Measurements from ENCODE around the gene TTC34.

The TTC34 gene, protein sequence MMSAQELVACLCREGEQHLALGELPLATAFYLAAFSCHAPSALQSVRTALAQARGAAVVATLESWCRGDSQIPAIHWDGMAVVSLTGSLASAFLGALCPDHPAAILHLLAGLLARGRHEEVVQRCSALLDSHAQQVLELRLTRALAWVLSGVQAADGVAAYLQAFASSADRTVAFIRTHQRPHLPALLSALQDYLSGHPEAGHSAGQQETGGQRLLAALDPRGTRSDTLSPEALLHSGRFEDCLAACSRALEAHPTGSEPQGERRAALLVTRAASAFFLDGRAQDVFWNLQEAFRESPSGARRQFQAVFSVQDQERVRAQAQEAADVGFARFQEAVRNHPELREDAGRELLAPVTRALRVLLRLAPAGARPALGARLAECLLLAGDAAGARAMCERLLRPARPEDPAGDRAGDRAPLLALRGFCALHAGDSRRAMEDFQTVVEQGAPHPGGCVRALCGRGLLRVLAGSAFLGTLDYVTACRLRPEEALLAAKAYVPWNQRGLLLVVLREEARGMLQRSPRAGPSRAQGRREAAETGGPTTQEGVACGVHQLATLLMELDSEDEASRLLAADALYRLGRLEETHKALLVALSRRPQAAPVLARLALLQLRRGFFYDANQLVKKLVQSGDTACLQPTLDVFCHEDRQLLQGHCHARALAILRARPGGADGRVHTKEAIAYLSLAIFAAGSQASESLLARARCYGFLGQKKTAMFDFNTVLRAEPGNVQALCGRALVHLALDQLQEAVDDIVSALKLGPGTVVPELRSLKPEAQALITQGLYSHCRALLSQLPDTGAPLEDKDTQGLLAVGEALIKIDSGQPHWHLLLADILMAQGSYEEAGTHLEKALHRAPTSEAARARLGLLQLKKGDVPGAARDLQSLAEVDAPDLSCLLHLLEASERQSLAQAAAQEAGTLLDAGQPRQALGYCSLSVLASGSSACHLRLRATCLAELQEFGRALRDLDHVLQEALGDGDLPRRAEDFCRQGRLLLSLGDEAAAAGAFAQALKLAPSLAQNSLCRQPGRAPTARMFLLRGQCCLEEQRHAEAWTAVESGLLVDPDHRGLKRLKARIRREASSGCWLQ

DNA sequence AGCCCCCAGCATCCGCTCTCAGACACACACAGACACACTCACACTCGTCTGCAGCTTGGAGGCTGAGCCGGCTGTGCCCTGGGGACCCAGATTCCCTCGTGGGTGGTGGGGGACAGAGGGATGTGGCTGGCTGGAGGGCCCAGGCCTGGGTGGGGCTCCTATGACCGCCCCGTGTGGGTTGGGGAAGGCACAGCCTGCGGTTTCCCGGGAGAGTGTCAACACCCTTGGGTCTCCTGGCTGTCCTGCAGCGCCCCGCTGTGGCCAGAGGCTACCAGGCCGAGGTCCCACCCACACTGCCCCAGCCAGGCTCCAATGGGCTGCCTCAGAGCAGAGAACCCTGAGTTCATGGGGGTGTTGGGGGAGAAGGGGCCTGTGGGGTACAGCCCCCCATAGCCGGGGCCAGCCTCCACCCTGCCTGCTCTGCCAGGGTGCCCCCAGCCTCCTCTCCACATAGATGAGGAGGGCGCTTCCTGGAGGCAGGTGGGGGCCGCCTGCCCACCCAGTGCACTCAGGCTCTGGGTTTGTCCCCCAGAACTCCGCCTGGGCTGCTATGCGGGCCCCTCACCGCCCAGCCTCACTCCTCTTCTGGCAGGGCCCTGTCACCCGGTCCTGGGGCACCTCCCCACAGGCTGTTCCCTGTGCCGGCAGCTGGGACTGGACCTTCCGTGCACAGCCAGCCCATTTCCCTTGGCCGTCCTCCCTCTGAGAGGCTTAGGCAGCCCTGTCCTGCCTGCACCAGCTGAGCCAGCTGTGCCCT, at the start of gene TTC34:
TSS of gene TTC34 (minus strand) at position 159 of the 757 bp plus-strand sequence. CDS start 866 bp downstream, outside the sequence.
- no peak for DNase-seq (ENCODE audit: low spot score)

DNA sequence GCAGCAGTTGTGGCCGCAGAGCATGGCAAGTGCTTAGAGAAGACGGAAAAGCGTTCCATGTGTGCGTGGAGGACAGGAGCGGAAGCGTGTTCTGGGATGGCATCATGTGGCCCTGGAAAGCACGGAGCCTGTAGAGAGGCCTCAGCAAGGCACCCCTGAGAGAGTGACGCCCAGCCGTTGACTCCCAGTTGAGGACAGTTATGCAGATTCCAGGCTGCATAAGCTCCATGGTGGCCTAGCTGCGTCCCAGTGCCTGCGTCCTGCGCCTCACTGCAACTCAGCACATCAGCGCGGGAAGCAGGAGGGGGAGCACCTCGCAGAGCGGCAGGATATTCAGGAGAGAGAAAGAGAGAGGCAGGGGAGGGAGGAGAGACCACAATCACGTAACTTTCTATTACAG, 49.0 kb upstream of the TTC34 start:
- DNase-seq (ENCODE audit: low spot score) = no peak

DNA sequence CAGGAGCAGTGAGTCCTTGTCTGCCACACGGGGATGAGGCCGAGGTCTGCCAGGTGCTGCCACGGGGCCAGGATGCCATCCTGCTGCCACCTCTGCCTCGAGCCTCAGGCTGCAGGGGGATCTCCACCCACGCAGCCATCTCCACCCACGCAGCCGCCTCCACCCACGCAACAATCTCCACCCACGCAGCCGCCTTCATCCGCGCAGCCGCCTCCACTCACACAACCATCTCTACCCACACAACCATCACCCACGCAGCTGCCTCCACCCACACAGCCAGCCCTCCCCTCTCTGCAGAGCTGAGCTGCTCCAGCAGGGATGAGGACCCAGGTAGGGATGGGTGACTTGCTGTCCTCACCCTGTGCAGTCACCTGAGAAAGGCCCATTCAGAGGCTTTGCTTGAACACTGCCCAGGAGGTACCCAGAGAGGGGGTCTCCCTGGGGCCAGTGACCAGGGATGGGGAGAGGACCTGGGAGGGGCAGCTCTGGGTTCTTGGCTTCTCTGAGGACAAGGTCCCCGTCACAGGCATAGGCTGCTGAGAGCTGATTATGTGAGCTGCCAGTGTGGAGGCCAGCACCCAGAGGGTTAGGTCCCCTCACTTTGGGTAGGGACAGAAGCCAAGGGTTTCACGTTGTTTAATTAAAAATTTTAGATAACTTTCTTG, 46.6 kb upstream of the TTC34 start:
- no peak for DNase-seq (ENCODE audit: low spot score)

- no peak for DNase-seq (ENCODE audit: low spot score)
These were observed 45.8 kb upstream of the TTC34 start for GRCh38 chr1:2847086-2847985.

GRCh38 chr1:2845869-2846268, 44.4 kb upstream of the TTC34 start:
- DNase-seq (ENCODE audit: low spot score) = no peak

- DNase-seq (ENCODE audit: low spot score) = no peak
These were observed 38.7 kb upstream of the TTC34 start for GRCh38 chr1:2840036-2840809.

DNA sequence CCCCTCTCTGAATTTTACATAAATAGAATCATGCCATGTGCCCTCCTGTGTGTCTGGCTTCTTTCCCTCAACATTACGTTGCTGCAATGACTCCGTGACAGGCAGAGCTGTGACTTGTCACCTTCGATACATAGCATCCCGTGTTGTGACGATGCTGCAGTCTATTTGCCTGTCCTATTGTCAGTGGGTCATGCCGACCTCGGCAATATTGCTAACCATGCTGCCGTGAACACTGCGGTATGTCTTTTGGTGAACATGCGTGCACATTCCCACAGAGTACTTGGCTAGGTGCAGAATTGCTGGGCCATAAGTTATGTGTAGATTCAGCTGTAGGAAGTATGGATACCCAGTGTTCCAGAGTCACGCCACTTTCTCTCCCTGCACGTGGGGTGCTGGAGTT, 36.3 kb upstream of the TTC34 start:
- DNase-seq (ENCODE audit: low spot score) = no peak

- no peak for DNase-seq (ENCODE audit: low spot score)
These were observed 35.8 kb upstream of the TTC34 start for GRCh38 chr1:2837316-2837715.

GRCh38 chr1:2836333-2836970, 35.0 kb upstream of the TTC34 start:
- DNase-seq (ENCODE audit: low spot score) = no peak

DNA sequence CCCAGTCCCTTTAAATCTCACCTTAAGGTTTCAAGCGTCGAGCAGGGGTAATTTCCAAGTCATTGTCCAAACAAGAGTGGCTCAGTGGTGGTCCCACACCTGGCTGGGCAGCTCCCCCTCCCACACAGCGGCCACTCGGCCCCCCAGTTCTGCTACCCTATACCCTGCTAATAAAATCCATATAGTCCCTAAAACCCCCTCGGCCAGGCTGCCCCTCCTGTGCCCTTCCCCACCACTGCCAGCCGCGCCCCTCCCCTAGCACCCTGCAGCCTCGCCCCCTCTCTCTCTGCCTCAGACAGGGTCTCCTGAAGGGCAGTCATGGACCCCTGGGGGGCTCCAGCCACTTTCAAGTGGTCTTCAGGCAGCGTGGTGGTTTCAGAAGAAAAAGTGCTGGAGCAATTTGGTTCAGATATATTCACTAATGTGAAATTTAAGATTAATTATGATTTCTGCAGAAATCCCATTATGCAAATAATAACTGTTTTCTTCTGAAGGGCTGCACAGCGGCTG, 34.2 kb upstream of the TTC34 start:
- DNase-seq (ENCODE audit: low spot score) = no peak

DNA sequence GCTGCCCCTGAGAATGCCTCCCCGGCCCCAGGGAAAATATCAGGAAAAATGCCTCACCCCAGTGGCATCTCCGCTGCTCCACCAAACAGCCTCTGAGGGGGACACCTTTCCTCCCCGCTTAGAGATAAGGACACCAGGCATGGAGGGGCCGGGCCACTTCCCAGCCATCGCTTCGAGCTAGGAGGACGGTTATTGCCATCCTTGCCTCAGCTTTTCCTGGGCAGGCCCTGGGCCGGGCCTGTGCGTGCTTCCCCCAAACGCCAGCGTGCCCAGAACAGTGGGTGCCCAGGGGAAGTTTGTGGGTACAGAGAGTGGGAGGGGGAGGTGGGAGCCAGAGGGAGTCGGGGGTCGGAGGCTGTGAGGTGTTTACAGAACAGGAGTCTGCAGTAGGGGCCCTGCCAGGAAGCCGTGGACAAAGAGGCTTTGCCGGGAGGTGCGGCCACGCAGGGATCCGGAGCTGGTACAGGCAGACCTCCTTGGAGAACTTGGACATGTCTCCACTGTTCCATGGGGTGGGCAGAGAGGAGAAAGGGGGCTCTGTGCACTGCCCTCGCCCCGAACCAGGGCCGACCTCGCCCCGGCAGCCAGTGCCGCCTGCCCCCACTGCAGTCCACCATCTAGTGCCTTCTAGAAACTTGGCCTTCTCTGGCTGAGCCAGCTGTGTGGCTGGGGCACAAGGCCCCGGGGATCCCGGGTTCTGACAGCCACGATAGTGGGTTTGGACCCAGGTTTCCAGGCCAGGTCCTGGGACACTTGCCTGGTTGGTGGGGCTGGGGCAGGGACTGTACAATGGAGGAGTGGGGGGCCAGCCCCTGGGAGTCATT, 33.5 kb upstream of the TTC34 start:
- DNase-seq (ENCODE audit: low spot score) = no peak

GRCh38 chr1:2834146-2834475, 32.6 kb upstream of the TTC34 start:
- DNase-seq (ENCODE audit: low spot score) = no peak

GRCh38 chr1:2833454-2834145, 32.1 kb upstream of the TTC34 start:
- DNase-seq (ENCODE audit: low spot score) = no peak

DNA sequence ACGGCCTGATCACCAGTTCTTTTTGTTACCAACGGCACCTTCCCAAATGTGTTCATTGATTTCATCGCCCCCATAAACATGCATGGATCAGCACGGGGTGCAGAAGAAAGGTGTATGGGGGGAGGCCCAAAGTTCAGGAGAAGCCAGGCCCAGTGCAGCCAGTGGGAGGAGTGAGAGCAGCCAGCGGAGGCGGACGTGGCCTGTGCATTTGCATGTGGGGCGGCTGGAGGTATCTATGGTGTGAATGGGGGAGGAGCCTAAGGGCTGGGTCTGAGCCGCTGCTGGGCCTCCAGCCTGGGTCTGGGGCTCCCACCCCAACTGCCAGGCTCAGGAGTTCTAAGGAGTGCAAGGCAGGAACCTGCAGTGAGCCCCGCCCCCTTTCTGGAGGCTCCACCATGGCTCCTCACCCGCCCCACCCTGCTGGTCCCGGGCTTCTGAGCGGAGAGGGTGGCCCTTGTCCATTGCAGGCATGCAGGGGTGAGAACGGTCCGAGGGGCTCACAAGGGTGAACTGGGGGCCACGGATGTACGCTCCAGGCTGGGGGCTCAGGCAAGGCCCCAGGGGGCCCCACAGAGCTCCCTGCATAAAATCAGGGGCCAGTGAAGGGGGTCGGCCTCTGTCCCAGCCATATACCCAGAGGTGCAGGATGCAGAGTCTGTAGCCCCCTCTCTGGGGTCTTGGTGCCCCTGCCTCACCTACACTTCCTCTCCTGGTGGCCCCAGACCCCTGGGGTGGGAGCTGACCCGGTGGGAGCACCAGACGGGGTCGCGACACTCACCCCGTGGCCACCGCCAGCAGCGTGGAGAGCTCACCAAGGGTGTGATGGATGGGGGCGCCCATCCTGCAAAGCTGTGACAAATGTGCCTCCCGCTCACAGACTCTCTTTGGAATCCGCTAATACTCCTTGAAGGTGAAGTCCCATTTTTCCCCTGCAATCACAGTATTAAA, 31.3 kb upstream of the TTC34 start:
- no peak for DNase-seq (ENCODE audit: low spot score)

- no peak for DNase-seq (ENCODE audit: low spot score)
These were observed 30.2 kb upstream of the TTC34 start for GRCh38 chr1:2831596-2832212.

Data from AG20443 (cell line).